ENCODE results near the gene CAV3.
"Not testable (repeated sequence)": the region's sequence is repeated elsewhere in the genome, so short reads cannot be mapped to it uniquely, and the experiment has no call there.

Gene CAV3

GRCh38 chr3:8733332-8734094 lies at the start of gene CAV3:
TSS of gene CAV3 (plus strand) at chr3:8733802. CDS start at chr3:8733877, 75 bp downstream.
- no peak for DNase-seq

- not testable (repeated sequence) for DNase-seq
Measured at GRCh38 chr3:8684992-8685391, 48.6 kb upstream of the CAV3 start.

- not testable (repeated sequence) for DNase-seq
Measured at GRCh38 chr3:8691295-8691694, 42.3 kb upstream of the CAV3 start.

- DNase-seq, result no peak
Measured at GRCh38 chr3:8702560-8702959, 31.0 kb upstream of the CAV3 start.

GRCh38 chr3:8705575-8705974 lies 28.0 kb upstream of the CAV3 start:
- no peak for DNase-seq

GRCh38 chr3:8709287-8709686 lies 24.3 kb upstream of the CAV3 start:
- no peak for DNase-seq

GRCh38 chr3:8709801-8710507 lies 23.6 kb upstream of the CAV3 start:
- DNase-seq, result no peak

- no peak for DNase-seq
Measured at GRCh38 chr3:8712045-8712907, 21.3 kb upstream of the CAV3 start.

GRCh38 chr3:8712908-8713255 lies 20.7 kb upstream of the CAV3 start:
- no peak for DNase-seq

- no peak for DNase-seq
Measured at GRCh38 chr3:8713901-8714759, 19.5 kb upstream of the CAV3 start.

GRCh38 chr3:8715757-8716156 lies 17.8 kb upstream of the CAV3 start:
- DNase-seq, result not testable (repeated sequence)

- DNase-seq, result no peak
Measured at GRCh38 chr3:8722808-8723207, 10.8 kb upstream of the CAV3 start.

- no peak for DNase-seq
Measured at GRCh38 chr3:8723612-8724011, 10.0 kb upstream of the CAV3 start.

GRCh38 chr3:8724108-8724752 lies 9.4 kb upstream of the CAV3 start:
- no peak for DNase-seq

GRCh38 chr3:8727605-8728512 lies 5.7 kb upstream of the CAV3 start:
- DNase-seq, result no peak

- no peak for DNase-seq
Measured at GRCh38 chr3:8729479-8729878, 4.1 kb upstream of the CAV3 start.

GRCh38 chr3:8730656-8731055 lies 2.9 kb upstream of the CAV3 start:
- no peak for DNase-seq

GRCh38 chr3:8732413-8732812 lies 1.2 kb upstream of the CAV3 start:
- no peak for DNase-seq

- no peak for DNase-seq
Measured at GRCh38 chr3:8734137-8734878, 706 bp downstream of the CAV3 start.

GRCh38 chr3:8734908-8735307 lies 1.3 kb downstream of the CAV3 start:
- no peak for DNase-seq
